Cerebellar cortex (tissue), 1 donor: ENCODE data around the gene PRM1.
"Not testable (repeated sequence)": the region's sequence is repeated elsewhere in the genome, so short reads cannot be mapped to it uniquely, and the experiment has no call there.

Experiments
- DNase-seq: peaks from one replicate; pipeline ENCODE4 v3.0.0-alpha.2; 2015; ENCODE audit warnings: low spot score

The PRM1 gene

DNA sequence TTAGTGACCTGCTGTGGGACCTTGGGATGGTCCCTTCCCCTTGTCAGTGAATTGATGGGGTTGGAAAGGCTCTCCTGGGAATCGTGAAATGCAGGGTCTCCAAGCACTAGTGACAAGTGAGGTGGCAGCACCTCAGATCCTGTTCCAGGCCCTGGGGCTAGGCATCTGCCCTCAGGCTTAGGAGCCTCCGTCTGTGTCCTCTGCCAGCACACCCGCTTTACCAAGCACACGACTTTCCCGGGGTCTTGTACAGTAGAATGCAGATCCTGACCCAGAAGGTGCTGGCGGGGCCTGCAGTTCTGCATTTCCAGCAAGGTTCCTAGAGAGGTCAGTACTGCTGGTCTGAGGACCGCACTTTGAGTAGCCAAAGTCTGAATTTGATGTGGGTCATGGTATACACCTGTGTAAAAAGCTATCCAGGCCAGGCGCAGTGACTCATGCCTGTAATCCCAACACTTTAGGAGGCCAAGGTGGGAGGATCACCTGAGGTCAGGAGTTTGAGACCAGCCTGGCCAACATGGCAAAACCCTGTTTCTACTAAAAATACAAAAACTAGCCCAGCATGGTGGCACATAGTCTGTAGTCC is 33.3 kb upstream of the PRM1 start:
- DNase-seq = no peak

DNA sequence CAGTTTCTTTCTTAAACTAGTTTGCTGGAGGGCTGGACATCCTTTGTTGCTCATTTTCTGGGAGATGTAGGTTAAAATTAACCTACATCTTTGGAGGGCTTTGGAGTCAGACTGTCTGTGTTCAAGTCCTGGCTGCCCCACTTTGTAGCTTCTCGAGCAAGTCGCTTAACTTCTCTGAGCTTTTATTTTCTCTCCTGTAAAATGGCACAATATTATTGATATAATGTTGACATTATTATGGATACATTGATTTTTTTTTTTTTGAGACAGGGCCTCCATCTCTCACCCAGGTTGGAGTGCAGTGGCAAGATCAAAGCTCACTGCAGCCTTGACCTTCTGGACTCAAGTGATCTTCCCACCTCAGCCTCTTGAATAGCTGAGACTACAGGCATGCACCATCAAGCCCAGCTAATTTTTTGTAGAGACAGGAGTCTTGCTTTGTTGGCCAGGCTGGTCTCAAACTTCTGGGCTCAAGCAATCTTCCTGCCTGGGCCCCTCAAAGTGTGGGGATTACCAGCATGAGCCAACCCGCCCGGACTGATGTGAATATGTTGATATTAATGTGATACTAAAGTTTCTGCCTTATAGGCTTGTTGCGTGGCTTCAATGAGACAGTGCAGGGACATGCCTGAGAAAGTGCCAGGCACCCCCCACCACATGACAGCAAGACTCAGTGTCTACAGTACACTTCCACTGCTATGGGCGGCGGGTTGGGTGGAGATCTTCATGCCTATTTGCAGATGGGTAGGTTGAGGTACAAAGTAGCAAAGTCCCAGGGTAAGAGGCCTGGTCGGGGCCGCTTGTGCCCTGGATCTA is 32.6 kb upstream of the PRM1 start:
- DNase-seq = no peak

DNA sequence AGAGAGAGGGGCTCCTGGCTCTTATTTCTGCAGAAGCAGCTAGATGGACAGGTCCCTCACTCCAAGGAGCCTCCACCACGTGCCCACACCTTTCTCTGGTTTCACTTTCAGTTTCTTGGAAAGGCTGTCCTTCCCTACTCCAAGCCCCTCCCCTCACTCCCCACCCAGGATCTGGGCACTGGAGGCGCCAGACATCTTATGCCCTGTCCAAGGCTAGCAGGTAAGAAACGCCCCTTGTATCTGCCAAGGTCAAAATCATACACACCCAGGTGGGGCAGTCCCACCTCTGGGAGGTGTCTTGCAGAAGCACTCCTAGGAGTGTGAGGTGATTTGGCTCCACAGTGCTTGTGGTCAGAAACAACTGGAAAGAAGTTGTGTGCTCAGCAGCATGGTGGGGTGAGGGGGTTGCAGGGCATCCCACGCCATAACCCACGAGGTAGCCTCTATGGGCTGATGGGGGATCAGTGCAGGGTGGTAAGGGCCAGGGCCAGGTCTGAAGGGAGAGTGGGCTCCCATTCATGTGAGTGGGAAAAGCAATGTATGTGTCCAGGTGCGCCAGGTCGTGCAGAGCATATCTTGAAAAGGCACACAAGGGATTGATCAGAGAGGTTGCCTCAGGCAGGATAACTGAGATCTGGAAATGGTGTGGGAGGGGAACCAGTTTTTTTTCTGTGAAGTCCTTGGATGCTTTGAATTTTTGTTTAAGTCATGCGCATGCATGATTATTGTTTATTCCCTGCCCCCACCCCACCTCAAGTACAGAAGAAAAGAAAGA is 31.8 kb upstream of the PRM1 start:
- DNase-seq = no peak

GRCh38 chr16:11310997-11311561 is 29.9 kb upstream of the PRM1 start:
- DNase-seq = no peak

GRCh38 chr16:11310634-11310977 is 29.5 kb upstream of the PRM1 start:
- no peak for DNase-seq

DNA sequence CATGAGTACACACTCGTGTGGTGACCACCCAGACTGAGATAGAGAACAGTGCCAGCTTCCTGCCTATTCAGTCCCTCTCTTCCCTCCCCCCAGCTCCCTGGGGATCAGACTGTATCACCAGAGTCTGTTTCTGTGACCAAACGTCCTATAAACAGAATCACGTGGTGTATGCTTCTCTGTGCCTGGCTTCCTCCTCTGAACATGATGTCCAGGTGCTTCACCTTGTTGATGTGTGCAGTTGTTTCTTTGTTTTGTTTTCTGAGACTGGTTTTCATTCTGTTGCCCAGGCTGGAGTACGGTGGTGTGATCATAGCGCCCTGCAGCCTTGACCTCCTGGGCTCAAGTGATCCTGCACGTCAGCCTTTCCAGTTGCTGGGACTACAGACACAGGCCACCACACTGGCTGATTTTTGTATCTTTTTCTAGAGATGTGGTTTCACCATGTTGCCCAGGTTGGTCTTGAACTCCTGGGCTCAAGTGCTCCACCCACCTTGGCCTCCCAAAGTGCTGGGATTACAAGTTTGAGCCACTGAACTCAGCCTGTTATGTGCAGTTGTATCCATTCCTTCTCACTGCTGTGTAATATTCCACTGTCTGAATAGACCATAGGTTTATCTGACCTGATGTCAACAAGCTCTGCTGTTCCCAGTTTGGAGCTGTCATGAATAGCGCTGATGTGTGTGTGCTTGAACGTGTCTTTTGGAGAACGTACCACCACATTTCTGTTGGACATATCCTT is 28.9 kb upstream of the PRM1 start:
- no peak for DNase-seq

DNA sequence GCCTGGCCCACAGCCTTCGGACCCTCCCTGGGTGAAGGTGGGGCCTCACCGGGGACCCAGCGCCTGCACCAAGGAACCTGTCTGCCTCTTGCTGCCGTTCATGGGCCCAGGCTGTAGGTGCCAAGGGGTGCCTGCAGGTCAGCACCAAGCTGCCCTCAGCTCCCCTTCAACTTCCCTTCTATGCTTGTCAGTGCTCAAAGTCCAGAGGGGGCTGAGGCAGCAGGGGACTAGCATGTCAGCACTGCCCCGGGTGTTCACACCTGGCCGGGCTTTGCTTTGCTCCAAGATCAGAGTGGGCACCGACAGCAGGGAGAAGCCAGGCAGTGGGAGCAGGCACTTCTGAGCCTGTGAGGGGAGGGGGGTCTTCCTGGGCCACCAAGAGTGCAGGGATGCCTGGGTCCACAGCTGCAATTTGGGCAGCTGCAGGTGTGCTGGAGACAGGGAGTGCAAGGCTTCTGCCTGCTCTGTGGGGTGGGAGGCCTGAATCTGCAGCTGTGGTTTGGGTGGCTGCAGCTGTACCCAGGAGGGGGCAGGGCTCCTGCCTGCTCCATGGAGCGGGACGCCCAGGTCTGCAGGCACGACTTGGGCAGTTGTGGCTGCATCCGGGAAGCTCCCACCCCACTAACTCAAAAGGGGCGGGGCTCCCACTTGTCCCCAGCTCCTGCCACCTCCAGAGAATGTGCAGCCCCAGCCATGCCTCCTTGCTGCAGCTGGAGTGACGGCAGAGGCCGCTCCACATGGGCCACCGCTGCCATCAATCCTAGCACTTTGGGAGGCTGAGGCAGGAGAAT is 27.6 kb upstream of the PRM1 start:
- DNase-seq = no peak

GRCh38 chr16:11307639-11308492 is 26.7 kb upstream of the PRM1 start:
- no peak for DNase-seq

- no peak for DNase-seq
Observed at GRCh38 chr16:11306997-11307638, 26.0 kb upstream of the PRM1 start.

DNA sequence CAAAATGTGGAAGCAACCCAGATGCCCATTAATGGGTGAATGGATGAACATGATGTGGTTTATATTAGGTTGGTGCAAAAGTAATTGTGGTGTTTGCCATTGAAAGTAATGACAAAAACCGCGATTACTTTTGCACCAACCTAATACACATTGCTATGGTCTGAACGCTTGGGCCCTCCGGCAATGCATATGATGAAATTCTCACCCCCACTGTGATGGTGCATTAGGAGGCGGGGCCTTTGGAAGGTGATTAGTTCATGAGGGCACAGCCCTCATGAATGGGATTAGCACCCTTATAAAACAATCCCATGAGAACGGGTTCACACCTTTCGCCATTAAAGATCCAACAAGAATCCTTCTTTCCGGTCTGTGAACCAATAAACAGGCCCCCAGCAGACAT is 25.3 kb upstream of the PRM1 start:
- no peak for DNase-seq

DNA sequence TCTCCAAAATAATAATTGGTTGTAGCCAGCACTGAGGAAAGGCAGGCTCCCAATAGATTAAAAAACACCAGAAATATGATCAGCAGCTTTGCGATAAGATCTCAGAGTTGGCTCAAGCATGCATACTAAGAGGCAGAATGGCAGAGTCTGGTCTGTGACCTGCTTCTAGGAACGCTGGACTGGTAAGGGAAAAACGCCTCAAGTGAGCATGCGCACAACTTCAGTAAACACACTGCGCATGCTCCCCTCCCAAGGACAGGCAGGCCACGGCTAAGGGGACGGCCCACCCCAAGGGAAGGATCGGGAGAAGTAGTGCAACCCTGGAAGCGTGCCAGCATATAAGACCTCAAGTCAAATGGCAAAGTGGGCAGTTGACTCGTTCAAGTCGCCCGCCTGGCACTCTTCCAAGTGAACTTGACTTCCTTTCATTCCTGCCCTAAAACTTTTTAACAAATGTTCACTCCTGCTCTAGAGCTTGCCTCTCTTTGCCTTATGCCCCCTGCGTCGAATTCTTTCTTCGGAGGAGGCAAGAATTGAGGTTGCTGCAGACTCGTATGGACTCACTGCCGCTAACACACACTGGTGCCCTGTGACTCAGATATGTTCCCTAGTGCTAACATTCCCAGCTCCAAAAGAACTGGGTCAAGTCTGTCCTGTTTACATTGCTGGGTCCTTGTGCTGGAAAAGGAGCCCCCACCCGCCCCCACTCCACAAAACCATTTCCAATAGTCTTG is 22.4 kb upstream of the PRM1 start:
- no peak for DNase-seq

GRCh38 chr16:11302977-11303376 is 21.8 kb upstream of the PRM1 start:
- no peak for DNase-seq

- DNase-seq = no peak
Observed at GRCh38 chr16:11301645-11302501, 20.7 kb upstream of the PRM1 start.

DNA sequence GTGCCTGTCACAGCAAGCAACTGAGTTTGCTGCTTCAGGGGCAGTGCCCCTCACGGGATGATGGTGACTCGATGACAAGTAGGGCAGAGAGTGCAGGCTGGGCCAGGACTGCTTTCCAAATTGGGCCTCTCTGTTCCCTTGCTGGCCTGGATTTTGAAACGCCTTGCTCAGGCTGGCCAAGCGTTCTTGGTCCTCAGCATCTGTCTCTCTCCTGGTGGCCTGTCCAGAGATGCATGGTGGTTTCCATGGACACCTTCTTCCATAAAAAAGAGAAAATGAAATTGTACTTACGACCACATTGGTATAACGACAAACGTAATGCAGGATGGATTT is 19.4 kb upstream of the PRM1 start:
- DNase-seq = no peak

DNA sequence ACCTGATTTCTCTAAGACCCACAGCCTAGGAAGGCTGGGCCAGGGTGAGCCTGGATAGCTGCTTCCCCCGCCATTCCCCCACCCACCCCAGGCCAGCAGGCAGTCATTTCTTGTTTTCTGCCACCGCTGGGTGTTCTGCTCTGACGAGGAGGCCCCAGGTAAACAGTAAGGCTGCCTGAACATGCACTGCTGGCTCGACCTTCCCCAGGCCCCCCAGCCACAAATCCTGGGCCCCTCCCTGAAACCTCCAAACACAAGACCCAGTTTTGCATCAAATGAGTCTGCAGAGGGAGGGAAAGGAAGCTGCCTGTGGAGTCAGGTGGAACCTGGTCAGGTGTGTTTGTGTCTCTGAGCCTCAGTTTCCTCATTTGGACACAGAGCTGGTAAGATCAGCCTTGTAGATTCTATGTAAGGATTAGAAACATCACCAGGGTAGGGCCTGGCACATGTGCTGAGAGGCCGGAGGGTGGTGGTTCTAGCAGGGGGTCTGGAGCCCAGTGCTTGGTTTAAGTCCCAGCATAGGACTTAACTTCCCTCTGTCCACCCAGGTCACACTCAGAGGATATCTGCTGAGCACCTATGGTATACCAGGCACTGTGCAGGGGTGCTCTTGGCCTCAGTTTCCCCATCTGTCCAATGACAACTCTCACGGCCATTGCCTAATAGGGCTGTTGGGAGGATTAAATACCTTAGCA is 18.9 kb upstream of the PRM1 start:
- DNase-seq = no peak

GRCh38 chr16:11298950-11299547 is 17.9 kb upstream of the PRM1 start:
- DNase-seq = not testable (repeated sequence)
